ENCODE results near the gene GMPR. TPM values are rescaled to one million over a fixed set of nuclear protein-coding genes. Genes with fewer than 3 reads are reported as not detected.
A peak's percentile ranks its signal among the peaks of the same experiment; 100 is the strongest.

Gene GMPR
- total RNA-seq, 1 donor from 2014 or later = 2.0 TPM

DNA sequence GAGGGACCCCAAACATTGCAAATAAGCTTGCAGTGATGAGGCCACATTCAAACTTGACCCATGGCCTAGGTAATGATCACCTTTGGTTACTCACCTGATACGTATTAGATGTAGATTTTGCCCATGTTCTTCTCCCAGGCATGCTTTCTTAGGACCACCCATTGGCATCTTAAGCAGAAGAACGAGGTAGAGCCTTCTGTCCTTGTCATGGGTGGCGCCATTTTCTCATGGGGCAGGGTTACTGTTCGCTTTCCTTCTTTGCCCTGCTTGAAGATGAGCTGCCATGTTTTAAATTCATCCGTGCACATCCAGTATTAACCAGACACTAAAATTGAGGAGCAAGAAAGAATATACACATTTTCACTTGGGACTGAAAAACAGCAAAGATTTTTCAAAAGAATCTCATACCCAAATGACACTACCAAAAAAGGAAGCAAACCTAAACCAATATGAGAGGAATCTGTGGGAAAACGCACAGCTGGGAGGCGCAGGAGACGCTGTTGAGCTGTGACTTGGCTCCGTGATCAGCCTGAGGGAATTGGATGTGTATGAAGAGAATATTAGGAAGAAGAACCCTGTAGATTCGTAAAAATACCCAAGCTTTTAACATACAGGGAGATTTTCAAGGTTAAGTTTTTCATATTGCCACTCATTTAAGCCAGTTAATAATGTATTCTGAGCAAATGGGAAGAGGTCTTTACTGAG lies 36.6 kb downstream of the GMPR start:
- no peaks in the 10 kb centered on the region for H3K9me3 ChIP-seq
- peaks cover 12% of the 10 kb centered on the region for H3K4me1 ChIP-seq
- H3K27me3 ChIP-seq = no peaks in the 10 kb centered on the region
- no peaks in the 10 kb centered on the region for H3K36me3 ChIP-seq
- H3K4me3 ChIP-seq = no peak overlapping the region
- intact Hi-C loops (cut with DNase I) = no loop called here
- H3K27ac ChIP-seq = no peak overlapping the region
- TF ChIP-seq CTCF (IDR thresholded peaks at IDR 0.05) = no peak
- TF ChIP-seq POLR2AphosphoS5 (IDR thresholded peaks at IDR 0.05; ENCODE audit: insufficient read depth in 1 of 2, low read depth in 1 of 2) = no peak
- no peak for TF ChIP-seq POLR2A (IDR thresholded peaks at IDR 0.05)
- no peak for DNase-seq (ENCODE audit: extremely low spot score in 2 of 2)

GRCh38 chr6:16277101-16277981 lies 39.0 kb downstream of the GMPR start:
- H3K27me3 ChIP-seq = no peaks in the 10 kb centered on the region
- intact Hi-C loops (cut with DNase I) = no loop called here
- no peak for DNase-seq (ENCODE audit: extremely low spot score in 2 of 2)
- no peak overlapping the region for H3K4me3 ChIP-seq
- no peak overlapping the region for H3K27ac ChIP-seq
- TF ChIP-seq CTCF (IDR thresholded peaks at IDR 0.05) (no peak), POLR2AphosphoS5 (IDR thresholded peaks at IDR 0.05; ENCODE audit: insufficient read depth in 1 of 2, low read depth in 1 of 2) (peak in 1 of 2 donors; percentile 54), POLR2A (IDR thresholded peaks at IDR 0.05) (no peak)
- no peaks in the 10 kb centered on the region for H3K36me3 ChIP-seq
- no peaks in the 10 kb centered on the region for H3K9me3 ChIP-seq
- peaks cover 12% of the 10 kb centered on the region for H3K4me1 ChIP-seq

DNA sequence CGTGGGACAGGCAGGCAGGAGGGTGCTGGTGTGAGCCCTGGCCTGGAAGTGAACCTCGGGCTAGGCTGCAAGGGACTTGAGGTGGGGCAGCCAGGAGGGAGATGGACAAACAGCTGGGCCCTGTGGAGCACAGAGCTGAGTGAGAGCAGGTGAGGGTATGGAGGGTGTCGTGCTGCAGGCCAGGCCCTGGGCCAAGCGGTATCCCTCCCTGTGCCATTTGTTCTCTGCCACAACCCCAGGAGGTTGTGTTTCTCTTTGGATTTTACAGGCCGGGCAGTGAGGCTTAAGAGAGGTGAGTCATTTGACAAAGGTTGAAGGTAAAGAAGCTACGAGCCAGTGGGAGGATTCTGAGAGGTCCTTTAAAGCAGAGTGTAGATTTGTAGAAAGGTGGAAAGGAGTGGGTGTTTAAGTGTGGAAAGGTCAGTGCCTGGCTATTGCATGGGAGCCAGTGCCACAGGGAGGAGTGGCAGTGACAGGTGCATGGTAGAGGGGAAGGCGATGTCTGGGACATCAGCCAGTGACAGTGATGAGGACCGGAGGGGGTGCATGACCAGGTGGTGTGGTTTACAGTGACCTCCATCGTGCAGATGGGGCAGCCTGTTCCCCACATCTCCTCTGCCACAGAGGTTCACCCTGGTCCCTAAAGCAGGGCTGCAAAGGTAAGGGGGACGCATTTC lies 39.8 kb downstream of the GMPR start:
- DNase-seq (ENCODE audit: extremely low spot score in 2 of 2) = no peak
- TF ChIP-seq CTCF (IDR thresholded peaks at IDR 0.05) (no peak), POLR2AphosphoS5 (IDR thresholded peaks at IDR 0.05; ENCODE audit: insufficient read depth in 1 of 2, low read depth in 1 of 2) (no peak), POLR2A (IDR thresholded peaks at IDR 0.05) (no peak)
- no peaks in the 10 kb centered on the region for H3K27me3 ChIP-seq
- no peak overlapping the region for H3K4me3 ChIP-seq
- H3K27ac ChIP-seq = no peak overlapping the region
- no peaks in the 10 kb centered on the region for H3K36me3 ChIP-seq
- no peaks in the 10 kb centered on the region for H3K9me3 ChIP-seq
- intact Hi-C loops (cut with DNase I) = no loop called here
- peaks cover 12% of the 10 kb centered on the region for H3K4me1 ChIP-seq

- no peaks in the 10 kb centered on the region for H3K36me3 ChIP-seq
- peaks cover 12% of the 10 kb centered on the region for H3K4me1 ChIP-seq
- no peaks in the 10 kb centered on the region for H3K27me3 ChIP-seq
- intact Hi-C loops (cut with DNase I) = no loop called here
- no peak overlapping the region for H3K4me3 ChIP-seq
- H3K27ac ChIP-seq = no peak overlapping the region
- DNase-seq (ENCODE audit: extremely low spot score in 2 of 2) = no peak
- no peaks in the 10 kb centered on the region for H3K9me3 ChIP-seq
- TF ChIP-seq POLR2A (IDR thresholded peaks at IDR 0.05) (no peak), POLR2AphosphoS5 (IDR thresholded peaks at IDR 0.05; ENCODE audit: insufficient read depth in 1 of 2, low read depth in 1 of 2) (no peak), CTCF (IDR thresholded peaks at IDR 0.05) (no peak)
Observed at GRCh38 chr6:16278750-16279149, 40.4 kb downstream of the GMPR start.
